GM21723 (cell line): ENCODE data around the gene SLC16A10.
A peak's percentile ranks its signal among the peaks of the same experiment; 100 is the strongest.
"Not testable (repeated sequence)": the region's sequence is repeated elsewhere in the genome, so short reads cannot be mapped to it uniquely, and the experiment has no call there.

Source experiments
- ATAC-seq: cut with Tn5 transposase; IDR thresholded peaks from one replicate; pipeline ENCODE4 v1.9.1; 2021; ENCODE audit warnings: mild to moderate bottlenecking, moderate library complexity; ENCODE audit not compliant: unreplicated experiment

The SLC16A10 gene

DNA sequence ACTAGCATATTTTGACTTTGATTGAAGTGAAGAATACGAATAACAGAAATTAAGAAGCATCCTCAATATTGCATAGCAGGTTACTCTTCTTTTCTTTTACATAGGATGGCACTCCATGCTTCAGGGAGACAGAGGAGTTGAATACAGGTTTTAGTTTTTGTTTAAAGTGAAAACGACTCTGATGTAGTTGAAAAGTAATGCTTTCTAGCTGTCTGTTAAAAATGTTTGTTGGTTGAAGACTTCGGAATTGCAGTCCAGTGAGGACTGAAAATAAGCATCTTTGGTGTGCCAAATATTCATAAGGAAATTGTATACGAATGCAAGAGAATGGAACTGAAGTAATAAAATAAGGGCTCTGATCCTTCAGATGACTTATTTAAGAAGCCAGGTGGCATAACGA lies 618 bp upstream of the SLC16A10 start:
- no peak for ATAC-seq

DNA sequence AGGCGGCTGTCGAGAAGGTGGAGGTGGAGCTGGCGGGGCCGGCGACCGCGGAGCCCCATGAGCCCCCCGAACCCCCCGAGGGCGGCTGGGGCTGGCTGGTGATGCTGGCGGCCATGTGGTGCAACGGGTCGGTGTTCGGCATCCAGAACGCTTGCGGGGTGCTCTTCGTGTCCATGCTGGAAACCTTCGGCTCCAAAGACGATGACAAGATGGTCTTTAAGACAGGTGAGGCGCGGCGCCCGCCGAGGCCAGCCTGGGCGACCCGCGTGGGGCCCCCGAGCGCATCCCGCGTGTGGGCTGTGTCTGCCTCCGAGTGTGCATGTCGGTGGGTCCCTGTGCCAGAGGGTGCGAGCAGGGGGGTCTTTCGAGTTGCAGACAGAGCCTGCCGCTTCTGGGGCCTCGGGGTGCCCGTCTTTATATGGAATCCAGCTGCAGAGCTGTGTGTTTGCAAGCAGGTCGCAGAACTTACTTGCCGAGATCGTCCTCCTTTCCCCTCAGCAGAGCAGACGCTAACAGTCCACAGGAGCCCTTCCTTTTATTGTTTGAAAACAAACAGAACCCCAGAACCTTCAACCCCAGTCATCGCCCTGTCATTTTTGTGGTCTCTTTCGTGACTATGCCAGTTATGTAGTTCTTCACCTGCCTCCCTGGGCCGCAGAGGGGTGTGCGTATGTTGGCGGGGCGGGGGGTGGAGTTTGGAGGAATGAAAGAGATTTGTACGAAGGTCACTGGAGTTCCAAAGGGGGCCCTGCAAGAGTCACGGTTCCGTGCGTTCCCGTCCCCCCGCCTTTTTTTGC lies 766 bp downstream of the SLC16A10 start:
- peak; percentile 26 for ATAC-seq

DNA sequence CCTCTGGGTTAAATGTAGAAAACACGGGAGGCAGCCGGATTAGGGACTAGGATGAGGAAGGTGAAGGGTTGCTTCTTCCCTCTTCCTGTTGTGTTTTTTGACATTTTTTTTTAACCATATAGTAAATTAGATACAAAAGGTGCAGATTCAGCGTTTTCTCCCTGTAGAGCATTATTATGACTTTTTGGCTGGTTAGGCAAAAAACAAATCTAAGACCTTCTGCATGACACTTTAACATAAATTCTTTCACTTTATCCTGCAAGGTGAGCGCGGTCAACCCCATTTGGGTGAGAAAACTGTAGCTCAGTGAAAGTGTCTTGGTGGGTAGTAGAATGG lies 1.3 kb downstream of the SLC16A10 start:
- no peak for ATAC-seq

- ATAC-seq: no peak
These were observed 3.5 kb downstream of the SLC16A10 start for GRCh38 chr6:111090766-111091165.

GRCh38 chr6:111091987-111092386 lies 4.7 kb downstream of the SLC16A10 start:
- ATAC-seq: no peak

DNA sequence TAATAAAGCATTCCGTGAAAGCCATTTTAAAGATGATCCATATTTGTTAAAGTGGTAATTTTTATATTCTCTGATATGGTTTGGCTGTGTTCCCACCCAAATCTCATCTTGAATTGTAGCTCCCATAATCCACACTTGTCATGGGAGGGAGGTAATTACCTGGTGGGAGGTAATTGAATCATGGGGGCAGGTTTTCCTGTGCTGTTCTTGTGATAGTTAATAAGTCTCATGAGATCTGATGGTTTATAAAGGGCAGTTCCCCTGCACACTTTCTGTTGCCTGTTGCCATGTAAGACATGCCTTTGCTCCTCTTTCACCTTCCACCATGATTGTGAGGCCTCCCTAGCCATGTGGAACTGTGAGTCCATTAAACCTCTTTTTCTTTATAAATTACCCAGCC lies 8.2 kb downstream of the SLC16A10 start:
- not testable (repeated sequence) for ATAC-seq

DNA sequence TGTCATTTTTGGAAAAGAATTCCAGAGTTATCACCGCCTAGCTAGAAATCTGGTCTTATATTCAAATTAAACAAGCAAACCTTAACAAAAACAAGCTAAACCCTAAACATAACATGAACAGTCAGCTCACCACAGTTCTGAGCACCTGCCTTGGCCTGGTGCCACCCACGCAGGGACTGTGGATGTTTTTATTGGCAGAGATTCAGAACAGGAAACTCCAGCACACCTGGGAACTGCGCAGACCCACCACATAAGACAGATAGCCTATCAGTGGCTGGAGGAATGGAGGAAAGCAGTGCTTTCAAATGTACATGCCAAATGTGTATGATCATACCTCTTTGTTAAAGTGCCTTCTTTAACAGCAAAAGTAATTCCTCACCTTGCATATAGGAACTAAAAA lies 8.9 kb downstream of the SLC16A10 start:
- ATAC-seq: no peak

DNA sequence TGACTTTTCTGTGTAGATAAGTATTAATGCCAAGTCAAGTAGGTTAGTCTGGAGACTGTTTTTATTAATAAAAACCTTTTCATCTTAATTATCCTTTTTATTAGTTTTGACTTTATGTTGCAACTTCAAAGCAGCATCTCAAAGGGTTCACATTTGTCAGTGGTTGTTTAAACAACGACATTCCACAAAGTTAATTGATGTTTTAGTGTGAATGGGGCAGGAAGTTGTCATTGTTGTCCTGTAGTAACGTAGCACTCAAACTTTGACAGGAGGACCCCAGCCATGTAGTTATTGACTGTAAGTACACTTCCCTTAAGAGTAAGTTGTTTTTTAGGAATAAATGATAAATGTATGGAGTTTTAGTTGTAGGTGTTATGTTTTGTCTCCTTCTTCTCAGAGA lies 11.3 kb downstream of the SLC16A10 start:
- ATAC-seq: no peak

- ATAC-seq: no peak
These were observed 14.7 kb downstream of the SLC16A10 start for GRCh38 chr6:111101987-111102386.

- ATAC-seq: no peak
These were observed 18.3 kb downstream of the SLC16A10 start for GRCh38 chr6:111105578-111105977.

GRCh38 chr6:111107589-111107988 lies 20.3 kb downstream of the SLC16A10 start:
- no peak for ATAC-seq

GRCh38 chr6:111110036-111110435 lies 22.7 kb downstream of the SLC16A10 start:
- ATAC-seq: no peak

GRCh38 chr6:111113336-111114086 lies 26.2 kb downstream of the SLC16A10 start:
- peak; percentile 63 for ATAC-seq

DNA sequence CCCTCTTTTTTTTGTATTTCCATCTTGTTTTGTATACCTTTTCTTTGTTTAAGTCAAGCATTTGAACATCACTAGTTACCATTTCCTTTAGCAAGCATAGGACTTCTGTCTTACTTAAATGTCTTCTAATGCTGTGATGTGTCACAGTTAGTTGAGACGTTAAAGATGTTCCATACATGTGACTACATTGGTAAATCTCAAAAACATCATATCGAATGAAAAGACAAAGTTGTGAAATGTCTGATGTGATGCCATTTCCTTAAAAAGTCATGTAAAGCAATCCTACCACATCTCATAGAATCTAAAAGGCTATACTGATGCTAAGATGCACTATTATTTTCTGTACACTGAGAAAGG lies 26.8 kb downstream of the SLC16A10 start:
- no peak for ATAC-seq

DNA sequence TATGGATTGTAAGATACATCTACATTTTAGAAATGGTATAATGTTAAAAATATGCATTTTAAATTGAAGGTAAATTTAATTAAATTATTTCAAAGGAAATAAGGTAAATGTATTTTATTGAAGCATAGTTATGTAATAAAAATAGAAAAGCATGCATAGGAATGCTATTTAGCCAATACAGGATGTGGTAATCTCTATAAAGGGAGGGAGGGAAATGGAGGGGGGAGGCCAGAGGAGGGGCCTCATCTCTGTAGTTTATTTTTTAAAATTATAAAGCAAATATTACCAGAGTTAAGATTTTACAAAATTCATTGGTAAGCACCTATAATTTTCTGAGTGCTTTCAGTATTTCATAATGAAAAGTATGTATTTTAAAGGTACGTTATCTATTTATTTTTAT lies 27.2 kb downstream of the SLC16A10 start:
- no peak for ATAC-seq

GRCh38 chr6:111118826-111119225 lies 31.5 kb downstream of the SLC16A10 start:
- ATAC-seq: no peak

DNA sequence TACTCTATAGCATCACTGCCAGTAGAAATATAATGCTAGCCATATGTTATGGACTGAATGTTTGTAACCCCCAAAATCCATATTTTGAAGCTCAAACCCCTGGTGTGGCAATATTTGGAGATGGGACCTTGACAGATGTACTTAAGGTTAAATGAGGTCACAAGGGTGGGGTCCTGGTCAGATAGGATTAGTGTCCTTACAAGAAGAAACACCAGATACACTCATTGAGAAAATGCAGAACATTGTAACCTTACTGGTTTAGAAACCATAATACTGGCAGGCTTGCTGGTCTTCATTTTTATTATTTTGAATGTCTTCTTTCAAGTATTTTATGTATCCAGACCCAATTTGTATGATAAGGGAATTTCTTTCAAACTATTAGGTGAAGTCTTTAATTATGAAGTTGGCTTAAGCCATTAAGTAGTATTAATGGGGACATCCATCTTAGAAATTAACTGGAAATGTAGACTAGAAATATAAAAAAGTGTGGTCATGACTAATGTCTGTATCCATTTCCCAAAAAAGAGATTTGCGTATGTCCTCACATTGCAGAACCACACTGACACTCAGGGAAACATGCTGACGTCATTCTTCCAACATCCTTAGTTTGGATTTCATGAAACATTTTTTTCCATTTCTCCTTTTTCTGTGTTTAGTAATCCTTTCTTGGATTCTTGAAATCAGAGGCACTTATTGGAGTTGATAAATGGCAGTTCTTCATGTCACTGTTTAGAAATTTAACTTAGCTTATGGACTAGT lies 32.4 kb downstream of the SLC16A10 start:
- no peak for ATAC-seq

DNA sequence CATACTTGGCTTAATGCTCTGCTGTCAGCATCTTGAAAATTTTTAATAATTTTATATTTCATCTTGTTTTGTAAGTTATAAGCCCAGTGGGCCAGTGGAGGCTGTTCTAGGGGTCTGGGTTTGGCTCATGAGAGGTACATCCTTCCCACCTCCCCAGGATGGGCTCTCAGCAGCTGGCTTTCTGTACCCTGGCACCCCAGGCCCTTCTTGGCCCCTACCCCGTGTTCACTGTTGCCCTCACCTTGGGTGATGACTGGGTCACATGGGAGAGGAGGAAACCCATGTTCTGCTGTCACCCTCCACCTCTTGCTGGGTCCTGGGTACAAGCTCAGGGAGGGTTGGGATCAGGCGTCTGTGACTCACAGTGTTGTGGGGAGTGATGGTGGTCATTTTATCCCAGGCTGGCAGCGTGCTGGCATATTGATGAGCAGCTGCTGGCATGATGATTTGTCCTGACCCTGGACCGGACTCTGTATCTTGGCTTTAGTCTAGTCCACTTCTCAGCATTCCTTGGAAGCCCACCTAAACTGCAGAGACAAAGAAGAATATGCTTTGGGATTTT lies 34.6 kb downstream of the SLC16A10 start:
- ATAC-seq: no peak

- ATAC-seq: no peak
These were observed 35.4 kb downstream of the SLC16A10 start for GRCh38 chr6:111122458-111123286.

DNA sequence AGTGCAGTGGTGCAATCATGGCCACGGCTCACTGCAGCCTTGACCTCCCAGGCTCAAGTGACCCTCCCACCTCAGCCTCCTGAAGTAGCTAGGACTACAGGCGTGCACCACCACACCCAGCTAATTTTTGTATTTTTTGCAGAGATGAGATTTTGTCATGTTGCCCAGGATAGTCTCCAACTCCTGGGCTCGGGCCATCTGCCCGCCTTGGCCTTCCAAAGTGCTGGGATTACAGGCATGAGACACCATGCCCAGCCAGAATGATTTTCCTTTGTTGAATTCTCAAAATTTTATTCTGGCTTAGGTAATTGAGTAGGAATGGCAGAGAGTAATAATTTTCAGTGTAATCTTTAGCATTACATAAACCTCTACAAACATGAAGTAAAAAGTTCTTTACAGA lies 37.1 kb downstream of the SLC16A10 start:
- ATAC-seq: no peak

GRCh38 chr6:111129013-111129412 lies 41.7 kb downstream of the SLC16A10 start:
- ATAC-seq: no peak
